RWPE2 (cell line): ENCODE results near the gene RBP5.

ENCODE experiments used
- ATAC-seq: fragments of 200-7000 bp; cut with Tn5 transposase; 3 replicates; pipeline ENCODE4 v1.9.1; 2021; ENCODE audit warnings: low read depth
- DNase-seq: peaks from one replicate; pipeline ENCODE4 v3.0.0-alpha.2; 2020; ENCODE audit warnings: low spot score
- H3K27ac ChIP-seq: fragments of 450-650 bp; 2 replicates; pipeline ENCODE4 v1.5.1; 2017; ENCODE audit warnings: mild to moderate bottlenecking; ENCODE audit not compliant: poor library complexity, severe bottlenecking
- H3K27me3 ChIP-seq: fragments of 250-450 bp; sonication (Bioruptor Pico); 2 replicates; pipeline ENCODE4 v1.5.1; 2021; ENCODE audit warnings: mild to moderate bottlenecking, moderate library complexity; ENCODE audit not compliant: insufficient read depth, poor library complexity, severe bottlenecking
- H3K36me3 ChIP-seq: fragments of 250-450 bp; sonication (Bioruptor Pico); 2 replicates; pipeline ENCODE4 v1.5.1; 2020; ENCODE audit warnings: low read depth, mild to moderate bottlenecking, moderate library complexity
- H3K4me1 ChIP-seq: fragments of 250-450 bp; sonication (Bioruptor Pico); 2 replicates; pipeline ENCODE4 v1.5.1; 2021; ENCODE audit warnings: mild to moderate bottlenecking, moderate library complexity; ENCODE audit not compliant: insufficient read depth, poor library complexity, severe bottlenecking
- H3K4me3 ChIP-seq: fragments of 250-450 bp; sonication (Bioruptor Pico); 2 replicates; pipeline ENCODE4 v1.5.1; 2021; ENCODE audit warnings: mild to moderate bottlenecking, moderate library complexity; ENCODE audit not compliant: severe bottlenecking
- H3K9me3 ChIP-seq: fragments of 250-450 bp; sonication (Bioruptor Pico); 2 replicates; pipeline ENCODE4 v1.5.1; 2021; ENCODE audit warnings: mild to moderate bottlenecking, moderate library complexity; ENCODE audit not compliant: severe bottlenecking
- TF ChIP-seq, protein P1 (sequence below): fragments of 450-650 bp; IDR thresholded peaks from one replicate; pipeline ENCODE4 v1.5.1; 2017; ENCODE audit warnings: mild to moderate bottlenecking, moderate library complexity; ENCODE audit not compliant: poor library complexity, severe bottlenecking

The RBP5 gene

GRCh38 chr12:7116196-7116595 is 12.5 kb downstream of the RBP5 start:
- DNase-seq (no peak), ATAC-seq (no peak)
- H3K36me3 ChIP-seq: peaks cover 2% of the 10 kb centered on the region; the same call in 1 of the 2 replicates
- no peaks in the 10 kb centered on the region for H3K27me3 ChIP-seq
- H3K4me1 ChIP-seq: no peaks in the 10 kb centered on the region
- H3K4me3 ChIP-seq: no peak overlapping the region
- H3K27ac ChIP-seq: no peak overlapping the region
- H3K9me3 ChIP-seq: no peaks in the 10 kb centered on the region
- TF ChIP-seq, protein P1, sequence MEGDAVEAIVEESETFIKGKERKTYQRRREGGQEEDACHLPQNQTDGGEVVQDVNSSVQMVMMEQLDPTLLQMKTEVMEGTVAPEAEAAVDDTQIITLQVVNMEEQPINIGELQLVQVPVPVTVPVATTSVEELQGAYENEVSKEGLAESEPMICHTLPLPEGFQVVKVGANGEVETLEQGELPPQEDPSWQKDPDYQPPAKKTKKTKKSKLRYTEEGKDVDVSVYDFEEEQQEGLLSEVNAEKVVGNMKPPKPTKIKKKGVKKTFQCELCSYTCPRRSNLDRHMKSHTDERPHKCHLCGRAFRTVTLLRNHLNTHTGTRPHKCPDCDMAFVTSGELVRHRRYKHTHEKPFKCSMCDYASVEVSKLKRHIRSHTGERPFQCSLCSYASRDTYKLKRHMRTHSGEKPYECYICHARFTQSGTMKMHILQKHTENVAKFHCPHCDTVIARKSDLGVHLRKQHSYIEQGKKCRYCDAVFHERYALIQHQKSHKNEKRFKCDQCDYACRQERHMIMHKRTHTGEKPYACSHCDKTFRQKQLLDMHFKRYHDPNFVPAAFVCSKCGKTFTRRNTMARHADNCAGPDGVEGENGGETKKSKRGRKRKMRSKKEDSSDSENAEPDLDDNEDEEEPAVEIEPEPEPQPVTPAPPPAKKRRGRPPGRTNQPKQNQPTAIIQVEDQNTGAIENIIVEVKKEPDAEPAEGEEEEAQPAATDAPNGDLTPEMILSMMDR: no peak

- TF ChIP-seq, protein P1: no peak
- Histone ChIP-seq H3K9me3 (no peaks in the 10 kb centered on the region), H3K4me3 (no peak overlapping the region), H3K27ac (no peak overlapping the region), H3K36me3 (peaks cover 2% of the 10 kb centered on the region; the same call in 1 of the 2 replicates), H3K27me3 (no peaks in the 10 kb centered on the region), H3K4me1 (no peaks in the 10 kb centered on the region)
- DNase-seq: no peak
- no peak for ATAC-seq
Measured at GRCh38 chr12:7114851-7115250, 13.8 kb downstream of the RBP5 start.

DNA sequence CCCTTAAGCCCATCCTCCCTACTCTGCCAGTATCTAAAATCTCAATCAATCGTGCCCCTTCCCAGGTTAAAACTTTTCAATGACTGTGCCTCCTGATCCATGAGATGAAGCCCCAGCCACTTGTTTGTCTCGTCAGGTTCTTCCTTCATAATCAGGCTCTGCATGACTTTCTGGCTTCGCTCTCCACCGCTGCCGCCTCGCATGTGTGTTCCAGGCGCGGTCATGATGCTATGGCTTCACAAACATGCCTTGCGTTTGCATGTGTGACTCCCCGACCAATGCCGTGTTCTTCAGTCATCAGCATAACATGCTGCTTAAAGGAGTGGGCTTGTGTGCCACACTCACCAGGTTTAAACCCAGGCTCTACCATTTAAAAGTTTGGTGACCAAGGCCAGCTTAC is 14.7 kb downstream of the RBP5 start:
- Histone ChIP-seq H3K4me3 (no peak overlapping the region), H3K27me3 (no peaks in the 10 kb centered on the region), H3K36me3 (peaks cover 2% of the 10 kb centered on the region; the same call in 1 of the 2 replicates), H3K27ac (no peak overlapping the region), H3K4me1 (no peaks in the 10 kb centered on the region), H3K9me3 (no peaks in the 10 kb centered on the region)
- ATAC-seq (no peak), DNase-seq (no peak)
- TF ChIP-seq, protein P1: no peak

- no peak overlapping the region for H3K27ac ChIP-seq
- H3K27me3 ChIP-seq: no peaks in the 10 kb centered on the region
- H3K4me1 ChIP-seq: no peaks in the 10 kb centered on the region
- ATAC-seq (no peak), DNase-seq (no peak)
- TF ChIP-seq, protein P1: peak; percentile 66
- no peaks in the 10 kb centered on the region for H3K9me3 ChIP-seq
- H3K4me3 ChIP-seq: no peak overlapping the region
- peaks cover 2% of the 10 kb centered on the region; the same call in 1 of the 2 replicates for H3K36me3 ChIP-seq
Measured at GRCh38 chr12:7113389-7113871, 15.3 kb downstream of the RBP5 start.

DNA sequence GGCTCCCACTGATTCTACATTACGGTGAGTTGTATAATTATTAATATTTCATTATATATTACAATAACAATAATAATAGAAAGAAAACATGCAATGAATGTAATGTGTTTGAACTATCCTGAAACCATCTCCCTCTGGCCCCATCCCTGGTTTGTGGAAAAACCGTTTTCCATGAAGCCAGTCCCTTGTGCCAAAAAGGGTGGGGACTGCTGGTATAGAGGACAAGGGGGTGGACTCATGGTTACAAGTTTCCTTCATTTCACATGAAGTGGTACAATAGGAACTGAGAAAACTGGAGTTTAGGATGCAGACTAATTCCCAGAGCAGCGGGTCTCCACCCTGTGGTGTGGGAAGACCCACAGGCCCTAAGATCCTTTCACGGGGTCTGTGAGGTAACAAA is 16.6 kb downstream of the RBP5 start:
- TF ChIP-seq, protein P1: no peak
- DNase-seq (no peak), ATAC-seq (no peak)
- no peak overlapping the region for H3K4me3 ChIP-seq
- H3K4me1 ChIP-seq: no peaks in the 10 kb centered on the region
- H3K27ac ChIP-seq: no peak overlapping the region
- H3K36me3 ChIP-seq: peaks cover 2% of the 10 kb centered on the region; the same call in 1 of the 2 replicates
- H3K9me3 ChIP-seq: no peaks in the 10 kb centered on the region
- no peaks in the 10 kb centered on the region for H3K27me3 ChIP-seq
